ENCODE results near the gene MAP3K10.

MAP3K10 gene

GRCh38 chr19:40191836-40192646 is 815 bp downstream of the MAP3K10 start:
- peak overlapping the region; percentile 84 for H2AFZ ChIP-seq (ENCODE audit: low read depth, low read length)
- H3K27me3 ChIP-seq (ENCODE audit: insufficient read depth, low read length): no peaks in the 10 kb centered on the region
- H3K4me3 ChIP-seq (ENCODE audit: low read length): peak overlapping the region; percentile 98
- no peaks in the 10 kb centered on the region for H3K9me3 ChIP-seq (ENCODE audit: low read length)
- H3K36me3 ChIP-seq (ENCODE audit: insufficient read depth, low read length): no peaks in the 10 kb centered on the region
- peaks cover 15% of the 10 kb centered on the region for H3K4me1 ChIP-seq (ENCODE audit: insufficient read depth, low read length)

GRCh38 chr19:40192758-40193586 is 1.7 kb downstream of the MAP3K10 start:
- Histone ChIP-seq H3K27me3 (ENCODE audit: insufficient read depth, low read length) (no peaks in the 10 kb centered on the region), H3K36me3 (ENCODE audit: insufficient read depth, low read length) (no peaks in the 10 kb centered on the region), H3K4me1 (ENCODE audit: insufficient read depth, low read length) (peaks cover 15% of the 10 kb centered on the region), H3K9me3 (ENCODE audit: low read length) (no peaks in the 10 kb centered on the region), H2AFZ (ENCODE audit: low read depth, low read length) (no peak overlapping the region), H3K4me3 (ENCODE audit: low read length) (no peak overlapping the region)

GRCh38 chr19:40193587-40193849 is 2.3 kb downstream of the MAP3K10 start:
- H3K36me3 ChIP-seq (ENCODE audit: insufficient read depth, low read length): peaks cover 5% of the 10 kb centered on the region
- no peaks in the 10 kb centered on the region for H3K9me3 ChIP-seq (ENCODE audit: low read length)
- no peaks in the 10 kb centered on the region for H3K27me3 ChIP-seq (ENCODE audit: insufficient read depth, low read length)
- no peak overlapping the region for H3K4me3 ChIP-seq (ENCODE audit: low read length)
- H2AFZ ChIP-seq (ENCODE audit: low read depth, low read length): no peak overlapping the region
- peaks cover 15% of the 10 kb centered on the region for H3K4me1 ChIP-seq (ENCODE audit: insufficient read depth, low read length)

- H2AFZ ChIP-seq (ENCODE audit: low read depth, low read length): no peak overlapping the region
- no peak overlapping the region for H3K4me3 ChIP-seq (ENCODE audit: low read length)
- peaks cover 2% of the 10 kb centered on the region for H3K9me3 ChIP-seq (ENCODE audit: low read length)
- H3K4me1 ChIP-seq (ENCODE audit: insufficient read depth, low read length): no peaks in the 10 kb centered on the region
- no peaks in the 10 kb centered on the region for H3K27me3 ChIP-seq (ENCODE audit: insufficient read depth, low read length)
- H3K36me3 ChIP-seq (ENCODE audit: insufficient read depth, low read length): peaks cover 18% of the 10 kb centered on the region
Observed at GRCh38 chr19:40198272-40198990, 7.2 kb downstream of the MAP3K10 start.

GRCh38 chr19:40200341-40201099 is 9.3 kb downstream of the MAP3K10 start:
- no peaks in the 10 kb centered on the region for H3K4me1 ChIP-seq (ENCODE audit: insufficient read depth, low read length)
- H2AFZ ChIP-seq (ENCODE audit: low read depth, low read length): no peak overlapping the region
- H3K27me3 ChIP-seq (ENCODE audit: insufficient read depth, low read length): no peaks in the 10 kb centered on the region
- peaks cover 37% of the 10 kb centered on the region for H3K36me3 ChIP-seq (ENCODE audit: insufficient read depth, low read length)
- no peak overlapping the region for H3K4me3 ChIP-seq (ENCODE audit: low read length)
- peaks cover 12% of the 10 kb centered on the region for H3K9me3 ChIP-seq (ENCODE audit: low read length)

- Histone ChIP-seq H3K4me3 (ENCODE audit: low read length) (no peak overlapping the region), H2AFZ (ENCODE audit: low read depth, low read length) (no peak overlapping the region), H3K4me1 (ENCODE audit: insufficient read depth, low read length) (no peaks in the 10 kb centered on the region), H3K27me3 (ENCODE audit: insufficient read depth, low read length) (no peaks in the 10 kb centered on the region), H3K9me3 (ENCODE audit: low read length) (peaks cover 16% of the 10 kb centered on the region), H3K36me3 (ENCODE audit: insufficient read depth, low read length) (peaks cover 49% of the 10 kb centered on the region)
Observed at GRCh38 chr19:40204381-40204780, 13.2 kb downstream of the MAP3K10 start.

- Histone ChIP-seq H3K9me3 (ENCODE audit: low read length) (peaks cover 16% of the 10 kb centered on the region), H3K27me3 (ENCODE audit: insufficient read depth, low read length) (no peaks in the 10 kb centered on the region), H2AFZ (ENCODE audit: low read depth, low read length) (no peak overlapping the region), H3K4me1 (ENCODE audit: insufficient read depth, low read length) (no peaks in the 10 kb centered on the region), H3K4me3 (ENCODE audit: low read length) (no peak overlapping the region), H3K36me3 (ENCODE audit: insufficient read depth, low read length) (peaks cover 56% of the 10 kb centered on the region)
Observed at GRCh38 chr19:40205760-40206159, 14.5 kb downstream of the MAP3K10 start.

- Histone ChIP-seq H3K36me3 (ENCODE audit: insufficient read depth, low read length) (peaks cover 56% of the 10 kb centered on the region), H3K9me3 (ENCODE audit: low read length) (peaks cover 13% of the 10 kb centered on the region), H3K4me1 (ENCODE audit: insufficient read depth, low read length) (no peaks in the 10 kb centered on the region), H3K4me3 (ENCODE audit: low read length) (no peak overlapping the region), H2AFZ (ENCODE audit: low read depth, low read length) (no peak overlapping the region), H3K27me3 (ENCODE audit: insufficient read depth, low read length) (no peaks in the 10 kb centered on the region)
Observed at GRCh38 chr19:40208602-40209001, 17.4 kb downstream of the MAP3K10 start.

- Histone ChIP-seq H2AFZ (ENCODE audit: low read depth, low read length) (no peak overlapping the region), H3K4me1 (ENCODE audit: insufficient read depth, low read length) (no peaks in the 10 kb centered on the region), H3K4me3 (ENCODE audit: low read length) (no peak overlapping the region), H3K36me3 (ENCODE audit: insufficient read depth, low read length) (peaks cover 42% of the 10 kb centered on the region), H3K9me3 (ENCODE audit: low read length) (peaks cover under 1% of the 10 kb centered on the region), H3K27me3 (ENCODE audit: insufficient read depth, low read length) (no peaks in the 10 kb centered on the region)
Observed at GRCh38 chr19:40210889-40211288, 19.7 kb downstream of the MAP3K10 start.

- H3K36me3 ChIP-seq (ENCODE audit: insufficient read depth, low read length): peaks cover 30% of the 10 kb centered on the region
Observed at GRCh38 chr19:40213251-40213829, 22.1 kb downstream of the MAP3K10 start.

GRCh38 chr19:40213882-40214570 is 22.8 kb downstream of the MAP3K10 start:
- no peak overlapping the region for H3K4me3 ChIP-seq (ENCODE audit: low read length)
- peaks cover 27% of the 10 kb centered on the region for H3K36me3 ChIP-seq (ENCODE audit: insufficient read depth, low read length)
- H3K9me3 ChIP-seq (ENCODE audit: low read length): no peaks in the 10 kb centered on the region
- H3K27me3 ChIP-seq (ENCODE audit: insufficient read depth, low read length): peaks cover 20% of the 10 kb centered on the region
- H3K4me1 ChIP-seq (ENCODE audit: insufficient read depth, low read length): peaks cover 3% of the 10 kb centered on the region
- no peak overlapping the region for H2AFZ ChIP-seq (ENCODE audit: low read depth, low read length)

More at GRCh38 chr19:40213251-40213829, 22.1 kb downstream of the MAP3K10 start:
- Histone ChIP-seq H2AFZ (ENCODE audit: low read depth, low read length) (no peak overlapping the region), H3K4me1 (ENCODE audit: insufficient read depth, low read length) (peaks cover 3% of the 10 kb centered on the region), H3K4me3 (ENCODE audit: low read length) (no peak overlapping the region), H3K27me3 (ENCODE audit: insufficient read depth, low read length) (peaks cover 16% of the 10 kb centered on the region), H3K9me3 (ENCODE audit: low read length) (no peaks in the 10 kb centered on the region)

- Histone ChIP-seq H3K27me3 (ENCODE audit: insufficient read depth, low read length) (peaks cover 29% of the 10 kb centered on the region), H3K36me3 (ENCODE audit: insufficient read depth, low read length) (peaks cover 24% of the 10 kb centered on the region), H3K4me3 (ENCODE audit: low read length) (no peak overlapping the region), H3K4me1 (ENCODE audit: insufficient read depth, low read length) (peaks cover 3% of the 10 kb centered on the region), H3K9me3 (ENCODE audit: low read length) (no peaks in the 10 kb centered on the region), H2AFZ (ENCODE audit: low read depth, low read length) (no peak overlapping the region)
Observed at GRCh38 chr19:40214936-40215335, 23.7 kb downstream of the MAP3K10 start.
